Measurements from ENCODE around the gene PEPD. TPM values are rescaled to one million over a fixed set of nuclear protein-coding genes. Genes with fewer than 3 reads are reported as not detected.

The PEPD gene
- total RNA-seq, 1 donor from 2014 or later: 84.7 TPM

DNA sequence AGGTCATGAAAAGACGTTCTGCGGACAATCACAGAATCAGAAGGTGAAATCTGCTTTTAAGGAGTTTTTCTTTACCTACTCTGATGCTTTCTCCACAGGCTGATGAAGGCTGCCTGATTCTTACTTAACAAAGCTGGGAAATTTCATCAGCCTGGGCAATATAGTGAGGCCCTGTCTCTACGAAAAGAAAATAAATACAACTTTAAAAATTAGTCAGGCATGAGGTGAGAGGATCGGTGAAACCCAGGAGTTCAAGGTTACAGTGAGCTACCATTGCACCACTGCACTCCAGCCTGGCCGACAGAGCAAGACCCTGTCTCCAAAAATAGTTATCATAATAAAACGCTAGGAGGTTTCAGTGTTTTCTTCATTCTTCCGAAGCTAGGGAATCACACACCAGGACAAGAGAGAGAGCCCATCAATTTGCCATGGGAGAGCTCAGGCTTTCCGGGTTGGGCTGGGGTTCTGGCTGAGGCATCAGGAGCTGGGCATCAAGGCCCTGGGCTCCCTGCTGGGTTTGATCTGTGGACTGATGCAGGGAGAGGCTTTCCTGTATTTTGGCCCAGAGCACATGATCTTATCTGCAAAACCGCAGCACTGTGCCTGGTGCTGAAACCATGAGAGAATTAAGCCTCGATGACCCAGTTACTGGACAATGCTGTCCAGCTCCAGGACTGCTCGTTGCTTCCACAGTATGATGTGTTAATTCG is 173.1 kb downstream of the PEPD start:
- no peak for DNase-seq (ENCODE audit: extremely low spot score, unreplicated experiment)
- H3K4me1 Mint-ChIP-seq (ENCODE audit: unreplicated experiment): peaks cover 9% of the 10 kb centered on the region
- TF ChIP-seq, protein P1, sequence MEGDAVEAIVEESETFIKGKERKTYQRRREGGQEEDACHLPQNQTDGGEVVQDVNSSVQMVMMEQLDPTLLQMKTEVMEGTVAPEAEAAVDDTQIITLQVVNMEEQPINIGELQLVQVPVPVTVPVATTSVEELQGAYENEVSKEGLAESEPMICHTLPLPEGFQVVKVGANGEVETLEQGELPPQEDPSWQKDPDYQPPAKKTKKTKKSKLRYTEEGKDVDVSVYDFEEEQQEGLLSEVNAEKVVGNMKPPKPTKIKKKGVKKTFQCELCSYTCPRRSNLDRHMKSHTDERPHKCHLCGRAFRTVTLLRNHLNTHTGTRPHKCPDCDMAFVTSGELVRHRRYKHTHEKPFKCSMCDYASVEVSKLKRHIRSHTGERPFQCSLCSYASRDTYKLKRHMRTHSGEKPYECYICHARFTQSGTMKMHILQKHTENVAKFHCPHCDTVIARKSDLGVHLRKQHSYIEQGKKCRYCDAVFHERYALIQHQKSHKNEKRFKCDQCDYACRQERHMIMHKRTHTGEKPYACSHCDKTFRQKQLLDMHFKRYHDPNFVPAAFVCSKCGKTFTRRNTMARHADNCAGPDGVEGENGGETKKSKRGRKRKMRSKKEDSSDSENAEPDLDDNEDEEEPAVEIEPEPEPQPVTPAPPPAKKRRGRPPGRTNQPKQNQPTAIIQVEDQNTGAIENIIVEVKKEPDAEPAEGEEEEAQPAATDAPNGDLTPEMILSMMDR (conservative IDR thresholded peaks at IDR 0.05): no peak

DNA sequence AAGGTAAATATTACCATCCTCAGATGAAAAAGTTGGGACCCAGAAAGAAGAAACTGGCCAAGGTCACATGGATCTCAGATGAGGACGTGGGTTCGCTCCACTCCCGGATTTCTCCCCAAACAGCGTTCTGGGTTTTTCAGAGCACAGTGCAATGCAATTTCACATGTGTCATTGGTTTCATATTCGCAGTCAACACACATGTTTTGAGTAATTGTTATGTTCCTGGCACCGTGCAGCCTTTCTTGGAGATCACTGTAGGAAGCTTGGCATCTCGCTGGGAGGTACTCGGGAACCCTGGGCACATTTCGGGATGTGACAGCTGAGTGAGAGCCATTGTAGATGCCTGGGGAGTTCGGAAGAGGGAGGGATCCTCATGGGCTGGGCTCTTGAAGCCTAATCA is 174.3 kb downstream of the PEPD start:
- Mint-ChIP-seq H3K4me3 (no peak overlapping the region), H3K4me1 (ENCODE audit: unreplicated experiment) (peaks cover 9% of the 10 kb centered on the region), H3K27me3 (peaks cover 36% of the 10 kb centered on the region), H3K36me3 (no peaks in the 10 kb centered on the region), H3K27ac (no peak overlapping the region), H3K9me3 (no peaks in the 10 kb centered on the region)
- TF ChIP-seq, protein P1 (conservative IDR thresholded peaks at IDR 0.05): no peak
- DNase-seq (ENCODE audit: extremely low spot score, unreplicated experiment): no peak

More for the DNA sequence above, 173.1 kb downstream of the PEPD start:
- H3K9me3 Mint-ChIP-seq: no peaks in the 10 kb centered on the region
- H3K36me3 Mint-ChIP-seq: no peaks in the 10 kb centered on the region
- peaks cover 33% of the 10 kb centered on the region for H3K27me3 Mint-ChIP-seq
- H3K27ac Mint-ChIP-seq: no peak overlapping the region
- no peak overlapping the region for H3K4me3 Mint-ChIP-seq

DNA sequence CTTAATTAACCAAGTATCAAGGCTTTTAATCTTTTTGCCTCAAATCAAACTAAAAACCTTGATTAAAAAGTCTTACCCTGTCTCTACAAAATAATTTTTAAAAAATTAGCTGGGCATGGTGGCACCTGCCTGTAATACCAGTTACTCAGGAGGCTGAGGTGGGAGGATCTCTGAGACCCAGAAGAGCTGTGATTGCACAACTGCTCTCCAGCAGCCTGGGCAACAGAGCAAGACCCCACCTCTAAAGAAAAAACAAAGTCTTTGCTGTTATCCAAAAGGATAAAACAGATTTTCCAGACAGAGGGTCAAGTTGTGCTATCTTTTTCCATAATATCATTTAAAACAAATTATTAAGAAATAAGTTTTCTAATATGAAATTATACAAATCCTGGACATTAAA is 174.9 kb downstream of the PEPD start:
- Mint-ChIP-seq H3K36me3 (no peaks in the 10 kb centered on the region), H3K4me1 (ENCODE audit: unreplicated experiment) (peaks cover 9% of the 10 kb centered on the region), H3K27ac (no peak overlapping the region), H3K27me3 (peaks cover 36% of the 10 kb centered on the region), H3K9me3 (no peaks in the 10 kb centered on the region), H3K4me3 (no peak overlapping the region)
- TF ChIP-seq, protein P1 (conservative IDR thresholded peaks at IDR 0.05): no peak
- DNase-seq (ENCODE audit: extremely low spot score, unreplicated experiment): no peak

DNA sequence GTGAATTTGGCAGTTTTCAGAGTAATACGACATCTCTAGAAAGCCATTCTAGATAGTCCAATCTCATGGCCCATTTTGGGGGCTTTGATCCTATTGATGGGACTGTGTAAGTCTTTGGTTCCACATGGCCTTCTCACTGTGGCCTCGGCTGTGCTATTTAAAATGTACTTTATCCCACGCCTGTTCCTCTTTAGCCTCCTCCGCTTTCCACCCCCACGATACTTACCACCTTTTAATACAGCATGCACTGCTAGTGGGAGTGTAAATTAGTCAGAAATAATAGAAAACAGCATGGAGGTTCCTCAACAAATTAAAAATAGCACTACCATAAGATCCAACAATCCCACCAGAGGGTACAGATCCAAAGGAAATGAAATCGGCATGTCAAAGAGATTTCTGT is 176.4 kb downstream of the PEPD start:
- no peak for DNase-seq (ENCODE audit: extremely low spot score, unreplicated experiment)
- Mint-ChIP-seq H3K27ac (no peak overlapping the region), H3K4me3 (no peak overlapping the region), H3K36me3 (no peaks in the 10 kb centered on the region), H3K27me3 (peaks cover 41% of the 10 kb centered on the region), H3K4me1 (ENCODE audit: unreplicated experiment) (peaks cover 9% of the 10 kb centered on the region), H3K9me3 (no peaks in the 10 kb centered on the region)
- TF ChIP-seq, protein P1 (conservative IDR thresholded peaks at IDR 0.05): no peak

DNA sequence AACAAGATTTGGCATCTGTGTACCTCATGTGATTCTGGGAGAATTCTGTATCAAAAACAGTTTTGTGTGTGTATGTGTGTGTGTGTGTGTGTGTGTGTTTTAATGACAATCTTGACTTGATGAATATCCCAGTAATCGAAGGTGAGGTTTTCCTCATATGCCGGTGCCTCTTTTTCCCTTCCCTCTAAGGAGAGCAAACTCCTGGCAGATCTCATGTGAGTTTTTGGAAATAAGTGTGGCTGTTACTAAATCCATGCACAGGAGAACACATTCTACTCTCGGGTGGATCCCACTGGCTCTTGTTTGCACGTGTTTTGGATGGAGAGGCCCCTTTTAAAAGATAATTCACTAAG is 177.0 kb downstream of the PEPD start:
- Mint-ChIP-seq H3K27ac (no peak overlapping the region), H3K4me3 (peak overlapping the region; percentile 2), H3K36me3 (no peaks in the 10 kb centered on the region), H3K4me1 (ENCODE audit: unreplicated experiment) (peaks cover 9% of the 10 kb centered on the region), H3K27me3 (peaks cover 44% of the 10 kb centered on the region), H3K9me3 (no peaks in the 10 kb centered on the region)
- no peak for DNase-seq (ENCODE audit: extremely low spot score, unreplicated experiment)
- TF ChIP-seq, protein P1 (conservative IDR thresholded peaks at IDR 0.05): no peak

All from type B pancreatic cell (in vitro differentiated cells).